ENCODE results near the gene TEAD1. TPM values are rescaled to one million over a fixed set of nuclear protein-coding genes. Genes with fewer than 3 reads are reported as not detected.
A peak's percentile ranks its signal among the peaks of the same experiment; 100 is the strongest.

Gene TEAD1
- total RNA-seq, 4 donors from 2014 or later: 46.1 to 175 (median 126) TPM

DNA sequence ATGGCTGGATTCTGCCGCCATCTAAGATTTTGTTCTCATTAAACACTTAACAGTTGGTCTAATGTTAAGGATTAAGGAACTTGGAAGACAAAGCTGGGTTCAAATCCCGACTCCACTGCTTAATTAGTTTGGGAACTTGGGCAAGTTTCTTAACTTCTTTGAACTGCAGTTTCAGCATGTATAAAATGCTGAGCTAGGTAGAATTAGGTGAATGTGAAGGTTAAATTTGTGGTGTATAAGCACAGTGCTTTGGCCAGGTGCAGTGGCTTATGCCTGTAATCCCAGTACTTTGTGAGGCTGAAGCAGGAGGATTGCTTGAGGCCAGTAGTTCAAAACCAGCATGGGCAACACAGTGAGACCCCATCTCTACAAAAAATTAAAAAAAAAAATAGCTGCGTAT lies 174.2 kb downstream of the TEAD1 start:
- ATAC-seq (no peak), DNase-seq (no peak)
- Histone ChIP-seq H3K27ac (peak overlapping the region; percentile 77 to 93 (median 85)), H3K27me3 (no peaks in the 10 kb centered on the region), H3K4me3 (no peak overlapping the region), H3K36me3 (no peaks in the 10 kb centered on the region), H3K4me1 (peaks cover 67 to 84% of the 10 kb centered on the region in 2 donors), H3K9me3 (no peaks in the 10 kb centered on the region)
- intact Hi-C loops (cut with DNase I; ENCODE audit: low total_unique reads): loop anchor here (5.0 kb wide), 1 partner anchor 776 kb away; no protein-coding TSS in a partner anchor
- no peak for TF ChIP-seq POLR2A (IDR thresholded peaks at IDR 0.05)
- TF ChIP-seq, protein P1, sequence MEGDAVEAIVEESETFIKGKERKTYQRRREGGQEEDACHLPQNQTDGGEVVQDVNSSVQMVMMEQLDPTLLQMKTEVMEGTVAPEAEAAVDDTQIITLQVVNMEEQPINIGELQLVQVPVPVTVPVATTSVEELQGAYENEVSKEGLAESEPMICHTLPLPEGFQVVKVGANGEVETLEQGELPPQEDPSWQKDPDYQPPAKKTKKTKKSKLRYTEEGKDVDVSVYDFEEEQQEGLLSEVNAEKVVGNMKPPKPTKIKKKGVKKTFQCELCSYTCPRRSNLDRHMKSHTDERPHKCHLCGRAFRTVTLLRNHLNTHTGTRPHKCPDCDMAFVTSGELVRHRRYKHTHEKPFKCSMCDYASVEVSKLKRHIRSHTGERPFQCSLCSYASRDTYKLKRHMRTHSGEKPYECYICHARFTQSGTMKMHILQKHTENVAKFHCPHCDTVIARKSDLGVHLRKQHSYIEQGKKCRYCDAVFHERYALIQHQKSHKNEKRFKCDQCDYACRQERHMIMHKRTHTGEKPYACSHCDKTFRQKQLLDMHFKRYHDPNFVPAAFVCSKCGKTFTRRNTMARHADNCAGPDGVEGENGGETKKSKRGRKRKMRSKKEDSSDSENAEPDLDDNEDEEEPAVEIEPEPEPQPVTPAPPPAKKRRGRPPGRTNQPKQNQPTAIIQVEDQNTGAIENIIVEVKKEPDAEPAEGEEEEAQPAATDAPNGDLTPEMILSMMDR (IDR thresholded peaks at IDR 0.05 in 4 of 5, conservative IDR thresholded peaks at IDR 0.05 in 1 of 5): no peak
- in situ Hi-C loops (cut with MboI; ENCODE audit: low sequenced_read_pairs in 4 of 4): no loop called here

DNA sequence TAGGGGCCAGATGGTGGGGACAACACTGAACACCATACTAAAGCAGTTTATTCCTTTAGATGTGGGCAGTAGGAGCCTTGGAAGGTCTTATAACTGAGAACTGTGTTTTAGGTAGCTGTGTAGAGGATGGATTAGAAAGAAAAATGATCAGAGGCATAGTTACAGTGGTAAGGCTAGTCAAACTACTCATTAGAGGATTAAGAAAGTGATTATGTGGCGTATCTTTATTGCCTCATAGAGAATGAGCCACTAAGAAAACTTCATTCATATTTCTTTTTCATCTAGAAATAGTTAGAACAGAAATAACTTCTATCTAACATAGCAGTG lies 179.1 kb downstream of the TEAD1 start:
- intact Hi-C loops (cut with DNase I; ENCODE audit: low total_unique reads) (no loop called here), in situ Hi-C loops (cut with MboI; ENCODE audit: low sequenced_read_pairs in 4 of 4) (no loop called here)
- ATAC-seq (peak; percentile 13 to 37), DNase-seq (no peak)
- no peaks in the 10 kb centered on the region for H3K36me3 ChIP-seq
- TF ChIP-seq, protein P1 (IDR thresholded peaks at IDR 0.05 in 4 of 5, conservative IDR thresholded peaks at IDR 0.05 in 1 of 5): no peak
- no peak for TF ChIP-seq POLR2A (IDR thresholded peaks at IDR 0.05)
- H3K27me3 ChIP-seq: no peaks in the 10 kb centered on the region
- H3K4me3 ChIP-seq: peak overlapping the region in 2 of 4 donors; percentile 7 to 33
- peaks cover 54 to 63% of the 10 kb centered on the region in 2 donors for H3K4me1 ChIP-seq
- peak overlapping the region; percentile 82 to 95 (median 92) for H3K27ac ChIP-seq
- no peaks in the 10 kb centered on the region for H3K9me3 ChIP-seq

GRCh38 chr11:12853652-12854296 lies 179.6 kb downstream of the TEAD1 start:
- Histone ChIP-seq H3K9me3 (no peaks in the 10 kb centered on the region), H3K36me3 (no peaks in the 10 kb centered on the region), H3K27me3 (no peaks in the 10 kb centered on the region), H3K4me1 (peaks cover 52 to 58% of the 10 kb centered on the region in 2 donors), H3K27ac (peak overlapping the region; percentile 82 to 95 (median 92)), H3K4me3 (peak overlapping the region in 2 of 4 donors; percentile 6 to 33)
- TF ChIP-seq, protein P1 (IDR thresholded peaks at IDR 0.05 in 4 of 5, conservative IDR thresholded peaks at IDR 0.05 in 1 of 5): no peak
- TF ChIP-seq POLR2A (IDR thresholded peaks at IDR 0.05): peak; percentile 45 to 58
- in situ Hi-C loops (cut with MboI; ENCODE audit: low sequenced_read_pairs in 4 of 4) (no loop called here), intact Hi-C loops (cut with DNase I; ENCODE audit: low total_unique reads) (no loop called here)
- ATAC-seq (peak; percentile 94 to 98), DNase-seq (peak; percentile 71 to 81)

- Histone ChIP-seq H3K4me1 (peaks cover 47 to 53% of the 10 kb centered on the region in 2 donors), H3K27me3 (no peaks in the 10 kb centered on the region), H3K36me3 (no peaks in the 10 kb centered on the region), H3K4me3 (no peak overlapping the region), H3K27ac (peak overlapping the region; percentile 82 to 95 (median 92)), H3K9me3 (no peaks in the 10 kb centered on the region)
- intact Hi-C loops (cut with DNase I; ENCODE audit: low total_unique reads): no loop called here
- TF ChIP-seq, protein P1 (IDR thresholded peaks at IDR 0.05 in 4 of 5, conservative IDR thresholded peaks at IDR 0.05 in 1 of 5): no peak
- TF ChIP-seq POLR2A (IDR thresholded peaks at IDR 0.05): no peak
- in situ Hi-C loops (cut with MboI; ENCODE audit: low sequenced_read_pairs in 4 of 4): no loop called here
- no peak for ATAC-seq
- no peak for DNase-seq
Measured at GRCh38 chr11:12854297-12854661, 180.1 kb downstream of the TEAD1 start.

Measured in gastrocnemius medialis (tissue), 4 donors.